OCI-LY3 (cell line): Measurements from ENCODE around the gene HLA-C.

Experiments
- H2AFZ ChIP-seq: fragments of 200-600, 300-600 bp; shearing (Covaris generic); 2 replicates; pipeline ENCODE4 v1.6.0; 2014; ENCODE audit warnings: antibody characterized with exemption, low read depth, low read length
- H3K27ac ChIP-seq: fragments of 200-600, 300-600 bp; sonication (generic); 2 replicates; pipeline ENCODE4 v1.5.1; 2014; ENCODE audit warnings: mild to moderate bottlenecking, low read length, moderate library complexity, mixed read lengths
- H3K27me3 ChIP-seq: fragments of 200-600, 300-600 bp; sonication (generic); 2 replicates; pipeline ENCODE4 v1.6.1; 2014; ENCODE audit warnings: low read depth, low read length, mixed read lengths
- H3K36me3 ChIP-seq: fragments of 200-600, 300-600 bp; sonication (generic); replicated peaks from 2 replicates; pipeline ENCODE3; 2014; ENCODE audit warnings: low read depth, low read length, mixed read lengths
- H3K4me1 ChIP-seq: fragments of 300-600, 200-600 bp; sonication (generic); 2 replicates; pipeline ENCODE4 v1.6.1; 2014; ENCODE audit warnings: low read length, mixed read lengths
- H3K4me2 ChIP-seq: fragments of 200-600, 300-600 bp; sonication (generic); 2 replicates; pipeline ENCODE4 v1.6.1; 2014; ENCODE audit warnings: low read length, mixed read lengths
- H3K4me3 ChIP-seq: fragments of 300-600, 200-600 bp; sonication (generic); 2 replicates; pipeline ENCODE4 v1.5.1; 2014; ENCODE audit warnings: antibody characterized with exemption, mild to moderate bottlenecking, low read length, moderate library complexity
- H3K79me2 ChIP-seq: fragments of 300-600, 200-600 bp; shearing (Covaris generic); 2 replicates; pipeline ENCODE4 v1.6.1; 2014; ENCODE audit warnings: mild to moderate bottlenecking, low read length, mixed read lengths
- H3K9ac ChIP-seq: fragments of 300-600, 200-600 bp; shearing (Covaris generic); 2 replicates; pipeline ENCODE4 v1.6.0; 2014; ENCODE audit warnings: mild to moderate bottlenecking, low read length, moderate library complexity
- H3K9me3 ChIP-seq: fragments of 200-600, 300-600 bp; shearing (Covaris generic); 2 replicates; pipeline ENCODE4 v1.6.1; 2014; ENCODE audit warnings: low read length, mixed read lengths; ENCODE audit not compliant: insufficient read depth
- H4K20me1 ChIP-seq: fragments of 200-600, 300-600 bp; sonication (generic); 2 replicates; pipeline ENCODE4 v1.6.1; 2016; ENCODE audit warnings: low read length, mixed read lengths; ENCODE audit not compliant: insufficient read depth
- EZH2phosphoT487 ChIP-seq: fragments of 200-600 bp; shearing (Covaris generic); IDR thresholded peaks from 2 replicates; pipeline ENCODE4 v1.6.1; 2018; ENCODE audit warnings: antibody characterized with exemption, mixed run types, low read depth
- TF ChIP-seq, protein P1 (sequence below): fragments of 200-600, 300-600 bp; sonication (generic); IDR thresholded peaks from 2 replicates; pipeline ENCODE4 v1.5.1; 2014; ENCODE audit warnings: antibody characterized with exemption, low read length, low read depth

The HLA-C gene

GRCh38 chr6:31294056-31294455 is 22.2 kb upstream of the HLA-C start:
- Histone ChIP-seq H4K20me1 (no peaks in the 10 kb centered on the region), H3K9me3 (no peaks in the 10 kb centered on the region), H3K27me3 (peaks cover 8% of the 10 kb centered on the region; the same call in 1 of the 2 replicates), H2AFZ (no peak overlapping the region), H3K9ac (no peak overlapping the region), H3K79me2 (no peaks in the 10 kb centered on the region), H3K4me1 (no peaks in the 10 kb centered on the region), H3K36me3 (no peaks in the 10 kb centered on the region), H3K27ac (no peak overlapping the region), H3K4me2 (no peak overlapping the region), H3K4me3 (no peak overlapping the region)
- no peak for TF ChIP-seq EZH2phosphoT487
- TF ChIP-seq, protein P1, sequence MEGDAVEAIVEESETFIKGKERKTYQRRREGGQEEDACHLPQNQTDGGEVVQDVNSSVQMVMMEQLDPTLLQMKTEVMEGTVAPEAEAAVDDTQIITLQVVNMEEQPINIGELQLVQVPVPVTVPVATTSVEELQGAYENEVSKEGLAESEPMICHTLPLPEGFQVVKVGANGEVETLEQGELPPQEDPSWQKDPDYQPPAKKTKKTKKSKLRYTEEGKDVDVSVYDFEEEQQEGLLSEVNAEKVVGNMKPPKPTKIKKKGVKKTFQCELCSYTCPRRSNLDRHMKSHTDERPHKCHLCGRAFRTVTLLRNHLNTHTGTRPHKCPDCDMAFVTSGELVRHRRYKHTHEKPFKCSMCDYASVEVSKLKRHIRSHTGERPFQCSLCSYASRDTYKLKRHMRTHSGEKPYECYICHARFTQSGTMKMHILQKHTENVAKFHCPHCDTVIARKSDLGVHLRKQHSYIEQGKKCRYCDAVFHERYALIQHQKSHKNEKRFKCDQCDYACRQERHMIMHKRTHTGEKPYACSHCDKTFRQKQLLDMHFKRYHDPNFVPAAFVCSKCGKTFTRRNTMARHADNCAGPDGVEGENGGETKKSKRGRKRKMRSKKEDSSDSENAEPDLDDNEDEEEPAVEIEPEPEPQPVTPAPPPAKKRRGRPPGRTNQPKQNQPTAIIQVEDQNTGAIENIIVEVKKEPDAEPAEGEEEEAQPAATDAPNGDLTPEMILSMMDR: no peak

DNA sequence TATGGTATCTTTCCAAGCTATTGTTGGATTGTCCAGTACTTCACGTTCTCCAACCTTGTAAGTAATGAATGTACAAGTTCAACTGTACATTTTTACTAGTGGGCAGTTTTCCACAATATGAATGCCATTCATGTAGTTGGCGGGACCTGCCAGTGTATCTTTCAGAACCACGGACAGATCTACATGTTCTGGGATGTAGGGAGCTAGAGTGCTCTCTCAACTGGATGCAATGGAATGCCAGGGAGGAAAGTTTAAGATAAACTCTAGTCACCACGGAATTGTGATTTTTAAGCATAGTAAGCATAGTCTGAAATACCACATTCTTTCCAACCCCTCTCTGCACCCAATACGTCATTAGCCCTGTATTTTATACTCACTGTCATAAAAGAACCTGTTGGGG is 21.5 kb upstream of the HLA-C start:
- no peak overlapping the region for H3K27ac ChIP-seq
- peaks cover 8% of the 10 kb centered on the region; the same call in 1 of the 2 replicates for H3K27me3 ChIP-seq
- H3K9ac ChIP-seq: no peak overlapping the region
- TF ChIP-seq, protein P1: no peak
- no peak for TF ChIP-seq EZH2phosphoT487
- H3K4me2 ChIP-seq: no peak overlapping the region
- H3K4me1 ChIP-seq: no peaks in the 10 kb centered on the region
- H3K36me3 ChIP-seq: no peaks in the 10 kb centered on the region
- H4K20me1 ChIP-seq: no peaks in the 10 kb centered on the region
- H2AFZ ChIP-seq: no peak overlapping the region
- no peak overlapping the region for H3K4me3 ChIP-seq
- H3K9me3 ChIP-seq: no peaks in the 10 kb centered on the region
- no peaks in the 10 kb centered on the region for H3K79me2 ChIP-seq

GRCh38 chr6:31289788-31290187 is 17.9 kb upstream of the HLA-C start:
- no peak overlapping the region for H3K9ac ChIP-seq
- no peaks in the 10 kb centered on the region for H4K20me1 ChIP-seq
- TF ChIP-seq, protein P1: no peak
- TF ChIP-seq EZH2phosphoT487: no peak
- H3K27ac ChIP-seq: no peak overlapping the region
- no peaks in the 10 kb centered on the region for H3K9me3 ChIP-seq
- no peaks in the 10 kb centered on the region for H3K79me2 ChIP-seq
- no peaks in the 10 kb centered on the region for H3K27me3 ChIP-seq
- H3K4me1 ChIP-seq: no peaks in the 10 kb centered on the region
- no peaks in the 10 kb centered on the region for H3K36me3 ChIP-seq
- H2AFZ ChIP-seq: no peak overlapping the region
- H3K4me3 ChIP-seq: no peak overlapping the region
- H3K4me2 ChIP-seq: no peak overlapping the region

DNA sequence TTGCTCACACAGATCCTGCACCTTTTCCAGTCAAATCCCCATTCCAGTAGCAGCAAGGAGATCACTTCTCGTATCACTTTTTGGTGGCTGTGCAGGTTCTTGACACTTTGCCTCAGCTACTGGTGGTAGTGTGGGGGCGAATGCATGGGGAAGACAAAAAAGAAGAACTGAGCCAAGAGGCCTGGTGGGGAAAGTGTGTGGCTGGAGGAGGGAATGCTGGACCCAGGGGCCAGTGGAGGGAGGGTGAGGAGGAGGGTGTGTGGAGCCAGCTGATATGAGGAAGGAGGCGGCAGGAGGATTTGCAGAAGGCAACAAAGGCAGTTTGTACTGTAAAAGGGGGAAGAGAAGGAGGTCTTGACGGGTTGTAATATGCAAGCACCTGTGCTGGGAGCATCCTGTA is 15.7 kb upstream of the HLA-C start:
- Histone ChIP-seq H3K36me3 (no peaks in the 10 kb centered on the region), H3K4me3 (no peak overlapping the region), H4K20me1 (no peaks in the 10 kb centered on the region), H3K27me3 (no peaks in the 10 kb centered on the region), H3K79me2 (no peaks in the 10 kb centered on the region), H2AFZ (no peak overlapping the region), H3K27ac (no peak overlapping the region), H3K4me1 (no peaks in the 10 kb centered on the region), H3K9ac (no peak overlapping the region), H3K9me3 (no peaks in the 10 kb centered on the region), H3K4me2 (no peak overlapping the region)
- TF ChIP-seq EZH2phosphoT487: no peak
- TF ChIP-seq, protein P1: no peak
